Activated naive CD8-positive, alpha-beta T cell (primary cell): ENCODE results near the gene CRYZL1.
A peak's percentile ranks its signal among the peaks of the same experiment; 100 is the strongest.

Experiments
- H3K27ac Mint-ChIP-seq: one replicate; pipeline ENCODE4 v1.8.0; 2021; ENCODE audit warnings: mixed read lengths
- H3K27me3 Mint-ChIP-seq: one replicate; pipeline ENCODE4 v1.8.0; 2021; ENCODE audit warnings: mixed read lengths
- H3K36me3 Mint-ChIP-seq: one replicate; pipeline ENCODE4 v1.8.0; 2021; ENCODE audit warnings: mixed read lengths
- H3K4me1 Mint-ChIP-seq: one replicate; pipeline ENCODE4 v1.8.0; 2021; ENCODE audit warnings: low read depth, mixed read lengths
- H3K4me3 Mint-ChIP-seq: one replicate; pipeline ENCODE4 v1.8.0; 2021; ENCODE audit warnings: mild to moderate bottlenecking, mixed read lengths
- H3K9me3 Mint-ChIP-seq: one replicate; pipeline ENCODE4 v1.8.0; 2021; ENCODE audit warnings: low read depth, mixed read lengths

The CRYZL1 gene

DNA sequence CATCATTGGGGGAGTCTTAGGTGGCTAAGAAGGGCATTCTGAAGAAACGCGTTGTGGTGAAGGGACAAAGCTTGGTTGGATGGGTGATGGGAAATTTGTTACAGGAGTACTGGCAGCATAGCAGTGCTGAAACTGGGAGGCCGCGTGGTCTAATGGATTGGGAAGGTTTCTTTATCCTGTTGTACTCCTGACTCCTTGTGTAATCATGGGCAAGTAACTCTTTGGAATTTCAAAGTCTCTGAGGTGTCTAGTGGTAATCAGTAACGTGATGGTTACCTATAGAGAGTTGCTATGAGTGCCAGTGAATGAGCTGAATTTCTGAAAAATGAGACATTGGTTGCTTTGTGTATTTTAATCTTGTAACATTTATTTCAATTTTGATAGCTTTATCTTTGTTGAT is 71.5 kb downstream of the CRYZL1 start:
- Mint-ChIP-seq H3K4me1 (peaks cover 27% of the 10 kb centered on the region), H3K36me3 (no peaks in the 10 kb centered on the region), H3K4me3 (no peak overlapping the region), H3K9me3 (no peaks in the 10 kb centered on the region), H3K27ac (peak overlapping the region; percentile 72), H3K27me3 (no peaks in the 10 kb centered on the region)

DNA sequence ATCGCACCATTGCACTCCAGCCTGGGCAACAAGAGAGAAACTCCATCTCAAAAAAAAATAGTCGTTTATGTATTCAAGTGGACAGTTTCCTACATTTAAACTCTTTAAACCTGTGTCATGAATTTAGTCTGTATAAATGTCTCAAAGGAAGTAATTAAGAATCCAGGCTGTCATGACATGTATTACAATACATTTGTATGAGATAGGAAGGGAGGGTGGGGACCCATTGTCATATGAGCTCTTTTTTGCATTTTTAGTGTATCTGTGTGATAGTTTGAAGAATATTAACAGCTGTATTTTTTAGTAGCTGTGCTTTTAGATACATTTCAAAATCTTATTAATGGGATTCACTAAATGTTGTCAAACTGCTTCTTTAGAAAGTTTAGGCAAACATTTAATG is 73.1 kb downstream of the CRYZL1 start:
- H3K4me1 Mint-ChIP-seq = peaks cover 29% of the 10 kb centered on the region
- H3K4me3 Mint-ChIP-seq = no peak overlapping the region
- H3K27ac Mint-ChIP-seq = peak overlapping the region; percentile 46
- no peaks in the 10 kb centered on the region for H3K9me3 Mint-ChIP-seq
- no peaks in the 10 kb centered on the region for H3K27me3 Mint-ChIP-seq
- H3K36me3 Mint-ChIP-seq = no peaks in the 10 kb centered on the region

DNA sequence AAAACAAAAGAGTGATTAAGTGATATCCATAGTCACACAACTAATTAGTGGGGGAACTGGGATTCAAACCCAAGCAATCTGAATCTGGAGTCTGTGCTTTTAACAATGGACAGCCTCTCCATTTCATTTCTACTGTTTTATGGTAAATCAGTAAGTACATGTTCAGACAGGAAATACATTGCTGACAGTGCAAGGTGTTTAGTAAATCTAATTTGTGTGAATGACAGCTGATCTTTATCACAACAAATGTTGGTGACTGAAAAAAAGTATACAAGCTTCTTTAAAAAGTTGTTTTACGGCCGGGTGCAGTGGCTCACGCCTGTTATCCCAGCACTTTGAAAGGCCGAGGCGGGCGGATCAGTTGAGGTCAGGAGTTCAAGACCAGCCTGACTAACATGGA is 73.6 kb downstream of the CRYZL1 start:
- H3K36me3 Mint-ChIP-seq = no peaks in the 10 kb centered on the region
- no peaks in the 10 kb centered on the region for H3K27me3 Mint-ChIP-seq
- no peaks in the 10 kb centered on the region for H3K9me3 Mint-ChIP-seq
- H3K4me1 Mint-ChIP-seq = peaks cover 32% of the 10 kb centered on the region
- peak overlapping the region; percentile 46 for H3K27ac Mint-ChIP-seq
- H3K4me3 Mint-ChIP-seq = no peak overlapping the region

DNA sequence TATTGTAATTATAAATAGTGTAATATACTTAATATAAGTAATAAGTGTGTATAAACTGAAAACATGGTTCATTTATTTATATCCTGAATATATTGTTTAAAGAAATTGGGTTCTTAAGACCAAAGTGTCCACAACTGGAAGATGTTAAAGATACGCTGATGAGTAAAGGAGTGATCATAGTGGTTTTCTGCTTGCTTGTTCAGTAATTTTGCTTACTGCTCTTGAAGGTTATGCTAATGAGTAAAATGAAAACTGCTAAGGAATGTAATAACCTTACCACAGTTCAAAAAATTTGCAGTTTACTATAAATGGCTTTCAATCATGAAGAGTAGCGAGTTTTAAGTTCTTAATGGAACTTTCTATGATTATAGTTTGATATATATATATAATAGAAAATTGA is 75.0 kb downstream of the CRYZL1 start:
- Mint-ChIP-seq H3K4me1 (peaks cover 40% of the 10 kb centered on the region), H3K36me3 (peaks cover under 1% of the 10 kb centered on the region), H3K4me3 (no peak overlapping the region), H3K27ac (no peak overlapping the region), H3K27me3 (no peaks in the 10 kb centered on the region), H3K9me3 (no peaks in the 10 kb centered on the region)

DNA sequence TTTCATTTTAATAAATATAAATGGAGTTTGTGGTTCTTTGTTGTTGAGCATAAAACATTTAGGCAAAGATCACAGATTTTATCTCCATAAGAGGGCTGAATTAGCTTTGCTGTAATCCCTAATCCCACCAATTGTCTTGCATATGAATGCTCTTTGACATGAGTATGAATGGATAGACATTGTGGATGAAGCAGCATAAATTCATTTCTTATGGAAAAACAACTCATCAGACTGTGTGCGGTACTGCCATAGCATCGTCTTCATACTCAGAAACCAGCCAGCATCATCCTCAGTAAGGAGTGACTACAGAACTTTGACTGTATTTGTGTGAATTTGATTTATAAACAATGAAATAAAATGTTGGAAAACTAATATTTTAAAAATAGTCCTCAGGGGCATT is 79.2 kb downstream of the CRYZL1 start:
- H3K9me3 Mint-ChIP-seq = no peaks in the 10 kb centered on the region
- H3K27ac Mint-ChIP-seq = no peak overlapping the region
- no peaks in the 10 kb centered on the region for H3K27me3 Mint-ChIP-seq
- H3K36me3 Mint-ChIP-seq = peaks cover 12% of the 10 kb centered on the region
- H3K4me1 Mint-ChIP-seq = peaks cover 52% of the 10 kb centered on the region
- no peak overlapping the region for H3K4me3 Mint-ChIP-seq

DNA sequence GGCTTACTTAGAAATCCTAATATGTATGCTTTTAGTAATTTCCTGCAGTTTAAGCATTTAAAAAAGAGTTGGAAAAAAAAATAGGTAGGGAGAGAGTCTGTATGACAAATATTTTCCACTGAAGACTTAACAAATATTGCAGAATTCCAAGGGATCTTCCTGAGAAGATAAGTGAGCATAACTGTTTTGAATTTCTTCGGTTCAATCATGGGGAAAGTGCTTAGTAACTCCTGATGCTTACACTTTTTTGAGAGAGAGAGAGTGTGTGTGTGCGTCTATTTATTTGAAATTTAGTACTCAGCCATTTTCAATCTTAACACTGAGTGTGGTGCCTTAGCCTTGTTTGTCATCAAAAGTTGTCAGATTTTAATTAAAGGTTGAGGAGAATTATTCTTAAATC is 80.2 kb downstream of the CRYZL1 start:
- Mint-ChIP-seq H3K4me1 (peaks cover 58% of the 10 kb centered on the region), H3K9me3 (no peaks in the 10 kb centered on the region), H3K4me3 (peak overlapping the region; percentile 25), H3K27ac (peak overlapping the region; percentile 77), H3K36me3 (peaks cover 12% of the 10 kb centered on the region), H3K27me3 (no peaks in the 10 kb centered on the region)

DNA sequence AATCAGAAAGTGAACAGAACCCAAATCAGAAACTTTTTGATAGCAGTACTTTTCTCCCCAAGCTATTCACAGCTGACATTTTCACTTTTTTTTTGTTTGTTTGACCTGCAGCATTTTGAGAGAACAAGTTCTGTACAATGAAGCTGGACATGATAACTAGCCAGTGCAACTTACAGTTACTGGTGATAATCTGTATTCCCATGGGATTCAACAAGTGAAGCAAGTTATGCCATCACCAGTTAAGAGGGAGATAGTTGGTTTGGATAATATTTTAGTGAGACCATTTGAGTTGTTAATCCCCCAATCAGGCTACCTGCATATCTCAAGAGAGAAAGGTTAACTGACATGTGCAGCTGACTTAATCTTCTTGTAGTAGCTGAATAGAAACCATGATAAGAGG is 80.6 kb downstream of the CRYZL1 start:
- Mint-ChIP-seq H3K4me3 (peak overlapping the region; percentile 25), H3K27me3 (no peaks in the 10 kb centered on the region), H3K9me3 (no peaks in the 10 kb centered on the region), H3K27ac (peak overlapping the region; percentile 77), H3K4me1 (peaks cover 62% of the 10 kb centered on the region), H3K36me3 (peaks cover 12% of the 10 kb centered on the region)

DNA sequence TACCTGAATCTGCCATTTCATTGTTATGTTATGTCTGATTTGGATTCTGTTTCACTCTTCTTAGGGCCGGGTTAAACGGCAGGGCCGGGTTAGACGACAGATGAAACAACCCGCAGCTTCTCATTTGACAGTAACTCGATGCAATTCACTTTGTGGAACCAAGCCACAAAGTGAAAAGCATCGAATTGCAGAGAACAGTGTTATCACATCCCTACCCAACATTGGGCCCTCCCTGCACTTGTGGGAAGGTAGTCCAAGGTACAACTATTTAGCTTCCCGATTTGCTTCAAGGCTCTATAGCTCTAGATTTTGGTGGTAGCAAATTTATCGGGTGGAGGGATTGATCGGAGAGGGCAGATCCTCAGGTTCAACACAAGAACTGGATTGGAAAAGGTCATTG is 81.7 kb downstream of the CRYZL1 start:
- no peak overlapping the region for H3K4me3 Mint-ChIP-seq
- H3K4me1 Mint-ChIP-seq = peaks cover 67% of the 10 kb centered on the region
- H3K27ac Mint-ChIP-seq = no peak overlapping the region
- H3K36me3 Mint-ChIP-seq = peaks cover 12% of the 10 kb centered on the region
- H3K27me3 Mint-ChIP-seq = no peaks in the 10 kb centered on the region
- H3K9me3 Mint-ChIP-seq = no peaks in the 10 kb centered on the region

DNA sequence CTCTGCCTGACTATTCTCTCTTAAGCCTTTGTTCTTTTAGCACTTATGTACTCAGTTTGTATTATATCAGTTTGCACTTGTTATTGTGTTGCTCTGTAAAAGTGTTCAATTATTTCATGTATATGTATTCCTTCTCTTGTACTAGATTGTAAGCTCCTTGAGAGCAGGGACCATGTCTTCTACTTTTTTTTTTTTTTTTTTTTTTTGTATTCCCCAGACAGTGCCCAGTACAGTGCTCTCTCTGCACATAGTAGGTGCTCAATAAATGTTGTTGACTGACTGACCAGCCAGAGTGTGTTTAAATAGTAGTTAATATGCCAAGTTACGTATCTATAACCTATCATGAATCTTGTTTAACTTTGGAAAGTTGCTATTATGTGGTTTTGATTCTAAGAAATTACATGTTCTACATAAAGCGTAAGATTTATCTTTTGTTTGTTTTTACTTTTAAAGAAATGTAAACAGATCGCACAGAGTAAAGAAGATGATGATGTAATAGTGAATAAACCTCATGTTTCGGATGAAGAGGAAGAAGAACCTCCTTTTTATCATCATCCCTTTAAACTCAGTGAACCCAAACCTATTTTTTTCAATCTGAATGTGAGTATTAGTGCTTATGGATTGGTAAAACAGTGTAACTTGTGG is 82.6 kb downstream of the CRYZL1 start:
- Mint-ChIP-seq H3K36me3 (peaks cover 16% of the 10 kb centered on the region), H3K27ac (peak overlapping the region; percentile 36)

DNA sequence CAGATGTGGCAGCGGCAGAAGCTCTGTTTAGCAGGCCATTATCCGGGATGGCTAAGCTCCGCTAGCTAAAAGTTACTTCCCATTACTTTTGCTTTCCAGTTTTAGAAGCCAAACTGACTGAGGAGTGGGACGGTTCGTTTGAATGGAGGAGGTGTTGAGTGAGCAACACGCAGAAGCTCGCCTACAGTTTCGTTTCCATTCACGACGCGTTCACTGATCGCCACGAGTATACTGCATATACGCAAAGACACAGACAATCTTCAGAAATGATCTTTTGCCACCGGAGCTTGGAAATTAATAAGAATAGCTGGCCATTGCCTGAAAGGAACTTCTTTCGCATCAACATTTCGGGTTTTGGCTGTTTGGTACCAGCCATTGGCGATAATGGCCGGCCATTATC is 84.1 kb downstream of the CRYZL1 start:
- H3K36me3 Mint-ChIP-seq = peaks cover 18% of the 10 kb centered on the region
- peaks cover 75% of the 10 kb centered on the region for H3K4me1 Mint-ChIP-seq
- no peak overlapping the region for H3K27ac Mint-ChIP-seq
- H3K9me3 Mint-ChIP-seq = no peaks in the 10 kb centered on the region
- H3K4me3 Mint-ChIP-seq = no peak overlapping the region
- no peaks in the 10 kb centered on the region for H3K27me3 Mint-ChIP-seq

More for the DNA sequence above, 82.6 kb downstream of the CRYZL1 start:
- no peak overlapping the region for H3K4me3 Mint-ChIP-seq
- no peaks in the 10 kb centered on the region for H3K27me3 Mint-ChIP-seq
- H3K9me3 Mint-ChIP-seq = no peaks in the 10 kb centered on the region
- H3K4me1 Mint-ChIP-seq = peaks cover 76% of the 10 kb centered on the region

DNA sequence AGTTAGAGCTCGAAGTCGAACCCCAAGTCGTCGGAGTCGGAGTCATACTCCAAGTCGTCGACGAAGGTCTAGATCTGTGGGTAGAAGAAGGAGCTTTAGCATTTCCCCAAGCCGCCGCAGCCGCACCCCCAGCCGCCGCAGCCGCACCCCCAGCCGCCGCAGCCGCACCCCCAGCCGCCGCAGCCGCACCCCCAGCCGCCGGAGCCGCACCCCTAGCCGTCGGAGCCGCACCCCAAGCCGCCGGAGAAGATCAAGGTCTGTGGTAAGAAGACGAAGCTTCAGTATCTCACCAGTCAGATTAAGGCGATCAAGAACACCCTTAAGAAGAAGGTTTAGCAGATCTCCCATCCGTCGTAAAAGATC is 86.6 kb downstream of the CRYZL1 start:
- Mint-ChIP-seq H3K4me3 (peak overlapping the region; percentile 28), H3K36me3 (peaks cover 14% of the 10 kb centered on the region), H3K9me3 (no peaks in the 10 kb centered on the region), H3K4me1 (peaks cover 58% of the 10 kb centered on the region), H3K27me3 (no peaks in the 10 kb centered on the region), H3K27ac (no peak overlapping the region)

DNA sequence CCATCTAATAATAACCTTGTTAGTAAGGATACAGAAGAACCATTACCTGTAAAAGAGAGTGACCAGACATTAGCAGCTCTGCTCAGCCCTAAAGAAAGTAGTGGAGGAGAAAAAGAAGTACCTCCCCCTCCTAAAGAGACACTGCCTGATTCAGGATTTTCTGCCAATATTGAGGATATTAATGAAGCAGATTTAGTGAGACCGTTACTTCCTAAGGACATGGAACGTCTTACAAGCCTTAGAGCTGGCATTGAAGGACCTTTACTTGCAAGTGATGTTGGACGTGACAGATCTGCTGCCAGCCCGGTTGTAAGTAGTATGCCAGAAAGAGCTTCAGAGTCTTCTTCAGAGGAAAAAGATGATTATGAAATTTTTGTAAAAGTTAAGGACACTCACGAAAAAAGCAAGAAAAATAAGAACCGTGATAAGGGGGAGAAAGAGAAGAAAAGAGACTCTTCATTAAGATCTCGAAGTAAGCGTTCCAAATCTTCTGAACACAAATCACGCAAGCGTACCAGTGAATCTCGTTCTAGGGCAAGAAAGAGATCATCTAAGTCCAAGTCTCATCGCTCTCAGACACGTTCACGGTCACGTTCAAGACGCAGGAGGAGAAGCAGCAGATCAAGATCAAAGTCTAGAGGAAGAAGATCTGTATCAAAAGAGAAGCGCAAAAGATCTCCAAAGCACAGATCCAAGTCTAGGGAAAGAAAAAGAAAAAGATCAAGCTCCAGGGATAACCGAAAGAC is 87.1 kb downstream of the CRYZL1 start:
- peak overlapping the region; percentile 28 for H3K4me3 Mint-ChIP-seq
- peaks cover 56% of the 10 kb centered on the region for H3K4me1 Mint-ChIP-seq
- no peaks in the 10 kb centered on the region for H3K27me3 Mint-ChIP-seq
- H3K9me3 Mint-ChIP-seq = no peaks in the 10 kb centered on the region
- H3K27ac Mint-ChIP-seq = no peak overlapping the region
- H3K36me3 Mint-ChIP-seq = peaks cover 14% of the 10 kb centered on the region

DNA sequence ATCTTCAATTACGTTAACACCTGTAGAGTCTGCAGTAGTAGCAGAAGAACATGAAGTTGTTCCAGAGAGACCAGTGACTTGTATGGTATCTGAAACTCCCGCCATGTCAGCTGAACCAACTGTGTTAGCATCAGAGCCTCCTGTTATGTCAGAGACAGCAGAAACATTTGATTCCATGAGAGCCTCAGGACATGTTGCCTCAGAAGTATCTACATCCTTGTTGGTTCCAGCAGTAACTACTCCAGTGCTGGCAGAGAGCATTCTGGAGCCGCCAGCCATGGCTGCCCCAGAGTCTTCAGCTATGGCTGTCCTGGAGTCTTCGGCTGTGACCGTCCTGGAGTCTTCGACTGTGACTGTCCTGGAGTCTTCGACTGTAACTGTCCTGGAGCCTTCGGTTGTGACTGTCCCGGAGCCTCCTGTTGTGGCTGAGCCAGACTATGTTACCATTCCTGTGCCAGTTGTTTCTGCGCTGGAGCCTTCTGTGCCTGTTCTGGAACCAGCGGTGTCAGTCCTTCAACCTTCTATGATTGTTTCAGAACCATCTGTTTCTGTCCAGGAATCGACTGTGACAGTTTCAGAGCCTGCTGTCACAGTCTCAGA is 88.4 kb downstream of the CRYZL1 start:
- H3K36me3 Mint-ChIP-seq = peaks cover 9% of the 10 kb centered on the region
- no peak overlapping the region for H3K27ac Mint-ChIP-seq
- H3K4me3 Mint-ChIP-seq = no peak overlapping the region
- H3K9me3 Mint-ChIP-seq = no peaks in the 10 kb centered on the region
- H3K27me3 Mint-ChIP-seq = no peaks in the 10 kb centered on the region
- peaks cover 59% of the 10 kb centered on the region for H3K4me1 Mint-ChIP-seq

DNA sequence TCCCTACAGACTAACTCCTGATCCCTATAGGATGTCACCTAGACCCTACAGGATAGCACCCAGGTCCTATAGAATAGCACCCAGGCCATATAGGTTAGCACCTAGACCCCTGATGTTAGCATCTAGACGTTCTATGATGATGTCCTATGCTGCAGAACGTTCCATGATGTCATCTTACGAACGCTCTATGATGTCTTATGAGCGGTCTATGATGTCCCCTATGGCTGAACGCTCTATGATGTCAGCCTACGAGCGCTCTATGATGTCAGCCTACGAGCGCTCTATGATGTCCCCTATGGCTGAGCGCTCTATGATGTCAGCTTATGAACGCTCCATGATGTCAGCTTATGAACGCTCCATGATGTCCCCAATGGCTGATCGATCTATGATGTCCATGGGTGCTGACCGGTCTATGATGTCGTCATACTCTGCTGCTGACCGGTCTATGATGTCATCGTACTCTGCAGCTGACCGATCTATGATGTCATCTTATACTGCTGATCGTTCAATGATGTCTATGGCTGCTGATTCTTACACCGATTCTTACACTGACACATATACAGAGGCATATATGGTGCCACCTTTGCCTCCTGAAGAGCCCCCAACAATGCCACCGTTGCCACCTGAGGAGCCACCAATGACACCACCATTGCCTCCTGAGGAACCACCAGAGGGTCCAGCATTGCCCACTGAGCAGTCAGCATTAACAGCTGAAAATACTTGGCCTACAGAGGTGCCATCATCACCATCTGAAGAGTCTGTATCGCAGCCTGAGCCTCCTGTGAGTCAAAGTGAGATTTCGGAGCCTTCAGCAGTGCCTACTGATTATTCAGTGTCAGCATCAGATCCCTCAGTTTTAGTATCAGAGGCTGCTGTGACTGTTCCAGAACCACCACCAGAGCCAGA is 89.2 kb downstream of the CRYZL1 start:
- Mint-ChIP-seq H3K4me3 (no peak overlapping the region), H3K4me1 (peaks cover 57% of the 10 kb centered on the region), H3K27me3 (no peaks in the 10 kb centered on the region), H3K36me3 (peaks cover 9% of the 10 kb centered on the region), H3K9me3 (no peaks in the 10 kb centered on the region), H3K27ac (no peak overlapping the region)

DNA sequence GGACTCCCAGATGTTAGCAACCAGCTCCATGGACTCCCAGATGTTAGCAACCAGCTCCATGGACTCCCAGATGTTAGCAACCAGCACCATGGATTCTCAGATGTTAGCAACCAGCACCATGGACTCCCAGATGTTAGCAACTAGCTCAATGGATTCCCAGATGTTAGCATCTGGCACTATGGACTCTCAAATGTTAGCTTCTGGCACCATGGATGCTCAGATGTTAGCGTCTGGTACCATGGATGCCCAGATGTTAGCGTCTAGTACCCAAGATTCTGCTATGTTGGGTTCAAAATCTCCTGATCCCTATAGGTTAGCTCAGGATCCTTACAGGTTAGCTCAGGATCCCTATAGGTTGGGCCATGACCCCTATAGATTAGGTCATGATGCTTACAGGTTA is 89.9 kb downstream of the CRYZL1 start:
- Mint-ChIP-seq H3K9me3 (no peaks in the 10 kb centered on the region), H3K27ac (no peak overlapping the region), H3K4me3 (no peak overlapping the region), H3K36me3 (peaks cover 9% of the 10 kb centered on the region), H3K27me3 (no peaks in the 10 kb centered on the region), H3K4me1 (peaks cover 56% of the 10 kb centered on the region)
